MCF 10A (cell line): Measurements from ENCODE around the gene PRXL2C. TPM values are rescaled to one million over a fixed set of nuclear protein-coding genes. Genes with fewer than 3 reads are reported as not detected.
"Not testable (repeated sequence)": the region's sequence is repeated elsewhere in the genome, so short reads cannot be mapped to it uniquely, and the experiment has no call there.

Source experiments
- BruUV-seq: library from RNA; stranded (reverse); fragments of 400-500 nt; replicated peaks from 2 replicates; lab custom pipeline; 2021; lab: Mats Ljungman, UMichigan
- CTCF ChIA-PET: fragments of 300-600 bp; sonication (Branson Sonifier 250); formaldehyde crosslinking; extraction: SDS; loops from one replicate; lab custom pipeline; 2021; ENCODE audit warnings: antibody characterized with exemption, inconsistent platforms; lab: Yijun Ruan, JAX
- POLR2A ChIA-PET: fragments of 300-600, 350-650 bp; sonication (Branson Sonifier 250); formaldehyde crosslinking; extraction: SDS; loops from one replicate; lab custom pipeline; 2020; ENCODE audit warnings: antibody characterized with exemption, inconsistent platforms; lab: Yijun Ruan, JAX
- DNase-seq: peaks from one replicate; pipeline ENCODE4 v3.0.0-alpha.2; 2018; ENCODE audit not compliant: unreplicated experiment
- H3K27ac Mint-ChIP-seq: one replicate; pipeline ENCODE4 v1.8.0; 2022; ENCODE audit warnings: mild to moderate bottlenecking, low read depth, mixed read lengths; ENCODE audit not compliant: unreplicated experiment
- H3K27me3 Mint-ChIP-seq: one replicate; pipeline ENCODE4 v1.8.0; 2022; ENCODE audit warnings: mixed read lengths; ENCODE audit not compliant: insufficient read depth, unreplicated experiment
- H3K36me3 Mint-ChIP-seq: one replicate; pipeline ENCODE4 v1.8.0; 2022; ENCODE audit warnings: mild to moderate bottlenecking, moderate library complexity, mixed read lengths; ENCODE audit not compliant: insufficient read depth, unreplicated experiment
- H3K4me1 Mint-ChIP-seq: one replicate; pipeline ENCODE4 v1.8.0; 2022; ENCODE audit warnings: mixed read lengths; ENCODE audit not compliant: insufficient read depth, unreplicated experiment
- H3K4me3 Mint-ChIP-seq: one replicate; pipeline ENCODE4 v1.8.0; 2022; ENCODE audit warnings: mild to moderate bottlenecking, moderate library complexity, mixed read lengths; ENCODE audit not compliant: unreplicated experiment
- H3K9me3 Mint-ChIP-seq: one replicate; pipeline ENCODE4 v1.8.0; 2022; ENCODE audit warnings: mixed read lengths; ENCODE audit not compliant: unreplicated experiment
- CTCF ChIP-seq: fragments of 200-600 bp; IDR thresholded peaks from one replicate; pipeline ENCODE4 v1.8.0; 2022; ENCODE audit warnings: antibody characterized with exemption, mild to moderate bottlenecking; ENCODE audit not compliant: unreplicated experiment
- intact Hi-C: fragments of 100-400 bp; cut with micrococcal nuclease; formaldehyde crosslinking; loops from 2 replicates; pipeline ENCODE4 v1.14.1; 2022
- total RNA-seq: library from RNA; stranded (reverse); gene quantifications from 2 replicates; pipeline ENCODE4 v1.2.3, GENCODE V29; 2022

PRXL2C gene
- total RNA-seq, 1 experiment from 2014 or later: 15.6 TPM

GRCh38 chr9:96668868-96669534 lies 13.9 kb upstream of the PRXL2C start:
- H3K36me3 Mint-ChIP-seq: no peaks in the 10 kb centered on the region
- no TSS peak for BruUV-seq
- no peak for TF ChIP-seq CTCF
- no peaks in the 10 kb centered on the region for H3K27me3 Mint-ChIP-seq
- no peaks in the 10 kb centered on the region for H3K9me3 Mint-ChIP-seq
- intact Hi-C loops: loop anchor here (5.0 kb wide), 2 partner anchors 342 to 437 kb away; no protein-coding TSS in a partner anchor
- no peak overlapping the region for H3K27ac Mint-ChIP-seq
- no peak overlapping the region for H3K4me3 Mint-ChIP-seq
- no peaks in the 10 kb centered on the region for H3K4me1 Mint-ChIP-seq
- no peak for DNase-seq
- POLR2A ChIA-PET: no interaction called here
- CTCF ChIA-PET: interaction anchor here (0.6 to 2.1 kb wide), 3 partner anchors 12 to 869 kb away, joined by 3 to 8 read pairs (median 3); no protein-coding TSS in a partner anchor

GRCh38 chr9:96667363-96667728 lies 12.2 kb upstream of the PRXL2C start:
- Mint-ChIP-seq H3K4me3 (no peak overlapping the region), H3K27ac (no peak overlapping the region), H3K9me3 (no peaks in the 10 kb centered on the region), H3K4me1 (no peaks in the 10 kb centered on the region), H3K36me3 (no peaks in the 10 kb centered on the region), H3K27me3 (no peaks in the 10 kb centered on the region)
- CTCF ChIA-PET: interaction anchor here (0.7 to 3.8 kb wide), 20 partner anchors 11 to 435 kb away, joined by 3 to 24 read pairs (median 4); partner anchors contain the start of genes HABP4 and PRXL2C
- DNase-seq: no peak
- BruUV-seq: no TSS peak
- no peak for TF ChIP-seq CTCF
- intact Hi-C loops: loop anchor here (5.0 kb wide), 2 partner anchors 340 to 435 kb away; no protein-coding TSS in a partner anchor
- POLR2A ChIA-PET: interaction anchor here (1.3 to 1.5 kb wide), 2 partner anchors 12 to 340 kb away, joined by 4 to 10 read pairs; partner anchors contain the start of gene PRXL2C

- peak; percentile 69 for TF ChIP-seq CTCF
- H3K27me3 Mint-ChIP-seq, BruUV-seq, H3K9me3 Mint-ChIP-seq, H3K36me3 Mint-ChIP-seq, H3K4me3 Mint-ChIP-seq, H3K27ac Mint-ChIP-seq, H3K4me1 Mint-ChIP-seq: not testable (repeated sequence)
- ChIA-PET CTCF (interaction anchor here (0.6 to 3.8 kb wide), 26 partner anchors 8 to 1516 kb away, joined by 3 to 24 read pairs (median 4); partner anchors contain the start of genes HABP4 and PRXL2C), POLR2A (interaction anchor here (1.3 to 1.5 kb wide), 2 partner anchors 12 to 339 kb away, joined by 4 to 10 read pairs; partner anchors contain the start of gene PRXL2C)
- DNase-seq: peak; percentile 71
- intact Hi-C loops: loop anchor here (5.0 kb wide), 2 partner anchors 340 to 435 kb away; no protein-coding TSS in a partner anchor
These were observed 11.7 kb upstream of the PRXL2C start for GRCh38 chr9:96666653-96667362.

- Mint-ChIP-seq H3K4me3 (no peak overlapping the region), H3K27ac (no peak overlapping the region), H3K9me3 (no peaks in the 10 kb centered on the region), H3K36me3 (no peaks in the 10 kb centered on the region), H3K4me1 (no peaks in the 10 kb centered on the region), H3K27me3 (no peaks in the 10 kb centered on the region)
- no peak for TF ChIP-seq CTCF
- no TSS peak for BruUV-seq
- CTCF ChIA-PET: interaction anchor here (0.6 to 3.8 kb wide), 13 partner anchors 9 to 1515 kb away, joined by 3 to 24 read pairs (median 4); partner anchors contain the start of genes HABP4 and PRXL2C
- intact Hi-C loops: loop anchor here (5.0 kb wide), 2 partner anchors 338 to 433 kb away; no protein-coding TSS in a partner anchor
- DNase-seq: no peak
- POLR2A ChIA-PET: no interaction called here
These were observed 10.7 kb upstream of the PRXL2C start for GRCh38 chr9:96665789-96666188.
